Kidney (tissue), 22 donors: ENCODE measurements around the gene OR5K1. TPM values are rescaled to one million over a fixed set of nuclear protein-coding genes. Genes with fewer than 3 reads are reported as not detected.

Experiments used
- DNase-seq, 5 donors: peaks; one replicate each; pipeline ENCODE4 v3.0.0-alpha.2; 2013 to 2020
- FAIRE-seq: peaks from 2 replicates; lab custom pipeline; 2012; peaks lifted over from hg19 to GRCh38; lab: Jason Lieb, UNC
- H3K27ac ChIP-seq, 2 donors: one replicate each; pipeline ENCODE4 v1.7.0; 2013; ENCODE audit warnings: low read depth in 2 of 2, low read length in 2 of 2, inconsistent platforms in 1 of 2
- H3K27me3 ChIP-seq: one replicate; pipeline ENCODE4 v1.7.1; 2013; ENCODE audit warnings: low read length, inconsistent platforms; ENCODE audit not compliant: control insufficient read depth, insufficient read depth
- H3K36me3 ChIP-seq, 3 donors: one replicate each; pipeline versions ENCODE4 v1.7.0 to v1.7.1; 2013; ENCODE audit warnings: low read length in 3 of 3, control low read depth in 1 of 3, inconsistent platforms in 1 of 3; ENCODE audit not compliant: insufficient read depth in 3 of 3, control insufficient read depth in 2 of 3
- H3K4me1 ChIP-seq, 3 donors: one replicate each; pipeline versions ENCODE4 v1.7.0 to v1.7.1; 2013; ENCODE audit warnings: low read length in 3 of 3, inconsistent platforms in 1 of 3, low read depth in 1 of 3; ENCODE audit not compliant: control insufficient read depth in 2 of 3, insufficient read depth in 2 of 3
- H3K4me3 ChIP-seq, 3 donors: one replicate each; pipeline versions ENCODE4 v1.7.0 to v1.8.1; 2013; ENCODE audit warnings: low read length in 3 of 3, control low read depth in 1 of 3, inconsistent platforms in 1 of 3
- H3K9ac ChIP-seq, 3 donors: one replicate each; pipeline versions ENCODE4 v1.7.0 to v1.7.1; 2013; ENCODE audit warnings: low read length in 3 of 3, control low read depth in 1 of 3, inconsistent platforms in 1 of 3
- H3K9me3 ChIP-seq, 3 donors: one replicate each; pipeline versions ENCODE4 v1.7.0 to v1.7.1; 2013; ENCODE audit warnings: low read length in 3 of 3, control low read depth in 1 of 3, inconsistent platforms in 1 of 3; ENCODE audit not compliant: control insufficient read depth in 2 of 3, insufficient read depth in 1 of 3
- CTCF ChIP-seq: IDR thresholded peaks from 3 replicates; pipeline ENCODE4 v1.5.1; 2012; ENCODE audit warnings: mild to moderate bottlenecking, moderate library complexity, borderline replicate concordance; ENCODE audit not compliant: insufficient read depth; ENCODE audit errors: extremely low read depth
- intact Hi-C: fragments of 100-400 bp; cut with DNase I; formaldehyde crosslinking; loops from one replicate; pipeline ENCODE4 v1.11.1; 2022
- long read RNA-seq, 10 donors: library from polyadenylated mRNA in 1 of 10; unstranded in 1 of 10; transcript quantifications; one replicate each; pipeline ENCODE4 v2.0.0 and lab custom pipeline, GENCODE V29; 2021 to 2026
- polyA plus RNA-seq: library from polyadenylated mRNA; stranded (reverse); fragments of 350-450 nt; fragmentation: Illumina TruSeq; extraction: RNeasy Lipid Tissue Mini Kit (QIAGEN cat#74804); gene quantifications from one replicate; pipeline ENCODE4 v1.2.3, GENCODE V29; 2014; ENCODE audit warnings: low read depth, low replicate concordance; ENCODE audit not compliant: insufficient read depth
- total RNA-seq: library from RNA; stranded (reverse); fragmentation: NEBNext Ultra II Directional; extraction: Animal tissue kit (Norgen Biotek cat#: 25700); gene quantifications from one replicate; pipeline ENCODE4 v1.2.1, GENCODE V29; 2021
- donor health status: control.
- donor health status: control.
- donor health status: control.
- donor health status: control.
- donor health status: control.
- donor health status: DM: yes; HTN: yes; CAD: no.
- donor health status: Normal renal cell carcinoma (clear cell type).

The OR5K1 gene
- not detected for total RNA-seq
- polyA plus RNA-seq, result not detected
- long read RNA-seq, donor 1, result 0 reads
- long read RNA-seq, donor 2, result 0 reads
- long read RNA-seq, donor 3, result 0 reads
- long read RNA-seq, donor 4, result 0 reads
- long read RNA-seq, donor 5, result 0 reads
- long read RNA-seq, donor 6, result 0 reads
- long read RNA-seq, donor 7, result 0 reads
- long read RNA-seq, donor 8, result 0 reads
- long read RNA-seq, donor 9, result 0 reads
- long read RNA-seq, donor 10, result 0 reads

GRCh38 chr3:98462901-98463300 is at the start of gene OR5K1:
Gene OR5K1 (plus strand): TSS chr3:98463201. CDS start chr3:98469577, 6,376 bp downstream.
- no peak for TF ChIP-seq CTCF
- no peaks in the 10 kb centered on the region for H3K9me3 ChIP-seq
- no peak for DNase-seq
- H3K27me3 ChIP-seq, result no peaks in the 10 kb centered on the region
- no peaks in the 10 kb centered on the region for H3K4me1 ChIP-seq
- no peak for FAIRE-seq
- H3K27ac ChIP-seq, result no peak within 1 kb of the TSS
- H3K36me3 ChIP-seq, result no peaks in the 10 kb centered on the region
- H3K4me3 ChIP-seq, result no peak within 1 kb of the TSS
- H3K9ac ChIP-seq, result no peak within 1 kb of the TSS
- intact Hi-C loops, result no loop called here

GRCh38 chr3:98432575-98432974 is 30.4 kb upstream of the OR5K1 start:
- no peak for FAIRE-seq
- no peak for TF ChIP-seq CTCF

GRCh38 chr3:98433764-98434163 is 29.2 kb upstream of the OR5K1 start:
- Histone ChIP-seq H3K4me3 (no peak overlapping the region), H3K9ac (no peak overlapping the region), H3K36me3 (no peaks in the 10 kb centered on the region), H3K27ac (no peak overlapping the region), H3K27me3 (no peaks in the 10 kb centered on the region), H3K9me3 (peaks cover 0 to 9% (median 4%) of the 10 kb centered on the region in 3 donors), H3K4me1 (no peaks in the 10 kb centered on the region)
- DNase-seq, result no peak
- no peak for TF ChIP-seq CTCF
- FAIRE-seq, result no peak
- intact Hi-C loops, result no loop called here

More at GRCh38 chr3:98432575-98432974, 30.4 kb upstream of the OR5K1 start:
- H3K4me3 ChIP-seq, result no peak overlapping the region
- no peaks in the 10 kb centered on the region for H3K27me3 ChIP-seq
- no peak overlapping the region for H3K9ac ChIP-seq
- H3K9me3 ChIP-seq, result peaks cover 0 to 15% (median 4%) of the 10 kb centered on the region in 3 donors
- no peaks in the 10 kb centered on the region for H3K36me3 ChIP-seq
- no peak for DNase-seq
- intact Hi-C loops, result no loop called here
- no peak overlapping the region for H3K27ac ChIP-seq
- no peaks in the 10 kb centered on the region for H3K4me1 ChIP-seq
